Measurements from ENCODE around the gene BTD.

BTD gene

GRCh38 chr3:15647611-15648167 is 46.1 kb downstream of the BTD start:
- no peak overlapping the region for H3K9ac ChIP-seq (ENCODE audit: insufficient read length)
- no peak for TF ChIP-seq FOXP2 (optimal IDR thresholded peaks at IDR 0.05; ENCODE audit: control extremely low read depth, extremely low read length, insufficient read depth)
- TF ChIP-seq EZH2 (IDR thresholded peaks at IDR 0.05) = no peak
- TF ChIP-seq POLR2AphosphoS5 (IDR thresholded peaks at IDR 0.05; ENCODE audit: borderline replicate concordance, low read depth, low read length) = no peak
- H3K36me3 ChIP-seq (ENCODE audit: insufficient read depth, low read length) = no peaks in the 10 kb centered on the region
- no peak overlapping the region for H3K4me3 ChIP-seq
- no peak for DNase-seq (ENCODE audit: low read depth, low spot score)
- H3K27ac ChIP-seq = peak overlapping the region; percentile 46; the same call in 1 of the 2 replicates
- H3K9me3 ChIP-seq (ENCODE audit: low read depth, low read length) = no peaks in the 10 kb centered on the region

GRCh38 chr3:15649341-15649740 is 47.8 kb downstream of the BTD start:
- TF ChIP-seq POLR2AphosphoS5 (IDR thresholded peaks at IDR 0.05; ENCODE audit: borderline replicate concordance, low read depth, low read length) = no peak
- no peak for TF ChIP-seq FOXP2 (optimal IDR thresholded peaks at IDR 0.05; ENCODE audit: control extremely low read depth, extremely low read length, insufficient read depth)
- TF ChIP-seq EZH2 (IDR thresholded peaks at IDR 0.05) = no peak
- Histone ChIP-seq H3K9ac (ENCODE audit: insufficient read length) (no peak overlapping the region), H3K9me3 (ENCODE audit: low read depth, low read length) (no peaks in the 10 kb centered on the region), H3K27ac (no peak overlapping the region), H3K4me3 (no peak overlapping the region), H3K36me3 (ENCODE audit: insufficient read depth, low read length) (no peaks in the 10 kb centered on the region)
- no peak for DNase-seq (ENCODE audit: low read depth, low spot score)

GRCh38 chr3:15649858-15650257 is 48.3 kb downstream of the BTD start:
- Histone ChIP-seq H3K27ac (no peak overlapping the region), H3K9ac (ENCODE audit: insufficient read length) (no peak overlapping the region), H3K36me3 (ENCODE audit: insufficient read depth, low read length) (no peaks in the 10 kb centered on the region)

GRCh38 chr3:15651396-15651795 is 49.9 kb downstream of the BTD start:
- Histone ChIP-seq H3K9me3 (ENCODE audit: low read depth, low read length) (no peaks in the 10 kb centered on the region), H3K27ac (no peak overlapping the region), H3K36me3 (ENCODE audit: insufficient read depth, low read length) (no peaks in the 10 kb centered on the region), H3K9ac (ENCODE audit: insufficient read length) (no peak overlapping the region), H3K4me3 (no peak overlapping the region)
- TF ChIP-seq FOXP2 (optimal IDR thresholded peaks at IDR 0.05; ENCODE audit: control extremely low read depth, extremely low read length, insufficient read depth) (no peak), EZH2 (IDR thresholded peaks at IDR 0.05) (no peak), POLR2AphosphoS5 (IDR thresholded peaks at IDR 0.05; ENCODE audit: borderline replicate concordance, low read depth, low read length) (no peak)
- no peak for DNase-seq (ENCODE audit: low read depth, low spot score)

More at GRCh38 chr3:15649858-15650257, 48.3 kb downstream of the BTD start:
- Histone ChIP-seq H3K9me3 (ENCODE audit: low read depth, low read length) (no peaks in the 10 kb centered on the region), H3K4me3 (no peak overlapping the region)
- TF ChIP-seq EZH2 (IDR thresholded peaks at IDR 0.05) (no peak), POLR2AphosphoS5 (IDR thresholded peaks at IDR 0.05; ENCODE audit: borderline replicate concordance, low read depth, low read length) (no peak), FOXP2 (optimal IDR thresholded peaks at IDR 0.05; ENCODE audit: control extremely low read depth, extremely low read length, insufficient read depth) (no peak)
- no peak for DNase-seq (ENCODE audit: low read depth, low spot score)

GRCh38 chr3:15653321-15653720 is 51.8 kb downstream of the BTD start:
- Histone ChIP-seq H3K9me3 (ENCODE audit: low read depth, low read length) (no peaks in the 10 kb centered on the region), H3K4me3 (no peak overlapping the region), H3K36me3 (ENCODE audit: insufficient read depth, low read length) (no peaks in the 10 kb centered on the region), H3K27ac (no peak overlapping the region), H3K9ac (ENCODE audit: insufficient read length) (no peak overlapping the region)
- TF ChIP-seq POLR2AphosphoS5 (IDR thresholded peaks at IDR 0.05; ENCODE audit: borderline replicate concordance, low read depth, low read length) (no peak), FOXP2 (optimal IDR thresholded peaks at IDR 0.05; ENCODE audit: control extremely low read depth, extremely low read length, insufficient read depth) (no peak), EZH2 (IDR thresholded peaks at IDR 0.05) (no peak)
- DNase-seq (ENCODE audit: low read depth, low spot score) = no peak

GRCh38 chr3:15654127-15654526 is 52.6 kb downstream of the BTD start:
- Histone ChIP-seq H3K27ac (no peak overlapping the region), H3K9ac (ENCODE audit: insufficient read length) (no peak overlapping the region), H3K36me3 (ENCODE audit: insufficient read depth, low read length) (no peaks in the 10 kb centered on the region), H3K4me3 (no peak overlapping the region), H3K9me3 (ENCODE audit: low read depth, low read length) (no peaks in the 10 kb centered on the region)
- TF ChIP-seq EZH2 (IDR thresholded peaks at IDR 0.05) = no peak
- TF ChIP-seq POLR2AphosphoS5 (IDR thresholded peaks at IDR 0.05; ENCODE audit: borderline replicate concordance, low read depth, low read length) = no peak
- no peak for TF ChIP-seq FOXP2 (optimal IDR thresholded peaks at IDR 0.05; ENCODE audit: control extremely low read depth, extremely low read length, insufficient read depth)
- DNase-seq (ENCODE audit: low read depth, low spot score) = no peak

- Histone ChIP-seq H3K36me3 (ENCODE audit: insufficient read depth, low read length) (no peaks in the 10 kb centered on the region), H3K4me3 (no peak overlapping the region), H3K9me3 (ENCODE audit: low read depth, low read length) (no peaks in the 10 kb centered on the region), H3K27ac (no peak overlapping the region), H3K9ac (ENCODE audit: insufficient read length) (no peak overlapping the region)
- no peak for TF ChIP-seq EZH2 (IDR thresholded peaks at IDR 0.05)
- no peak for TF ChIP-seq FOXP2 (optimal IDR thresholded peaks at IDR 0.05; ENCODE audit: control extremely low read depth, extremely low read length, insufficient read depth)
- TF ChIP-seq POLR2AphosphoS5 (IDR thresholded peaks at IDR 0.05; ENCODE audit: borderline replicate concordance, low read depth, low read length) = no peak
- DNase-seq (ENCODE audit: low read depth, low spot score) = no peak
Measured at GRCh38 chr3:15654891-15655290, 53.3 kb downstream of the BTD start.

- no peaks in the 10 kb centered on the region for H3K9me3 ChIP-seq (ENCODE audit: low read depth, low read length)
- DNase-seq (ENCODE audit: low read depth, low spot score) = no peak
Measured at GRCh38 chr3:15656342-15656741, 54.8 kb downstream of the BTD start.

GRCh38 chr3:15657016-15657415 is 55.5 kb downstream of the BTD start:
- no peak for DNase-seq (ENCODE audit: low read depth, low spot score)
- Histone ChIP-seq H3K9ac (ENCODE audit: insufficient read length) (no peak overlapping the region), H3K27ac (no peak overlapping the region), H3K36me3 (ENCODE audit: insufficient read depth, low read length) (no peaks in the 10 kb centered on the region), H3K4me3 (no peak overlapping the region), H3K9me3 (ENCODE audit: low read depth, low read length) (no peaks in the 10 kb centered on the region)
- TF ChIP-seq EZH2 (IDR thresholded peaks at IDR 0.05) (no peak), POLR2AphosphoS5 (IDR thresholded peaks at IDR 0.05; ENCODE audit: borderline replicate concordance, low read depth, low read length) (no peak), FOXP2 (optimal IDR thresholded peaks at IDR 0.05; ENCODE audit: control extremely low read depth, extremely low read length, insufficient read depth) (no peak)

More at GRCh38 chr3:15656342-15656741, 54.8 kb downstream of the BTD start:
- Histone ChIP-seq H3K36me3 (ENCODE audit: insufficient read depth, low read length) (no peaks in the 10 kb centered on the region), H3K9ac (ENCODE audit: insufficient read length) (no peak overlapping the region), H3K27ac (no peak overlapping the region), H3K4me3 (no peak overlapping the region)
- no peak for TF ChIP-seq POLR2AphosphoS5 (IDR thresholded peaks at IDR 0.05; ENCODE audit: borderline replicate concordance, low read depth, low read length)
- no peak for TF ChIP-seq EZH2 (IDR thresholded peaks at IDR 0.05)
- no peak for TF ChIP-seq FOXP2 (optimal IDR thresholded peaks at IDR 0.05; ENCODE audit: control extremely low read depth, extremely low read length, insufficient read depth)

All from SK-N-MC (cell line).